WTC11 (cell line): ENCODE data around the gene LHB. TPM values are rescaled to one million over a fixed set of nuclear protein-coding genes. Genes with fewer than 3 reads are reported as not detected.

Experiments
- ATAC-seq: fragments of 200-7000 bp; cut with Tn5 transposase; 2 replicates; pipeline ENCODE4 v1.10.0; 2021; ENCODE audit warnings: mild to moderate bottlenecking, moderate library complexity
- CTCF ChIA-PET: fragments of 300-600 bp; sonication (Branson Sonifier 250); formaldehyde crosslinking; loops from one replicate; lab custom pipeline; 2021; ENCODE audit warnings: antibody characterized with exemption; lab: Charles Lee
- POLR2A ChIA-PET: fragments of 350-600 bp; sonication (Branson Sonifier 250); formaldehyde crosslinking; loops from one replicate; lab custom pipeline; 2021; ENCODE audit warnings: antibody characterized with exemption; lab: Charles Lee
- DNase-seq: peaks from one replicate; pipeline ENCODE4 v3.0.0; 2021; ENCODE audit warnings: low spot score
- H3K27ac Mint-ChIP-seq: 2 replicates; pipeline ENCODE4 v1.8.0; 2021; ENCODE audit warnings: mixed read lengths
- H3K27me3 Mint-ChIP-seq: 2 replicates; pipeline ENCODE4 v1.8.0; 2021; ENCODE audit warnings: low read depth, mild to moderate bottlenecking, moderate library complexity, mixed read lengths
- H3K36me3 Mint-ChIP-seq: 2 replicates; pipeline ENCODE4 v1.8.0; 2021; ENCODE audit warnings: mixed read lengths
- H3K4me1 Mint-ChIP-seq: 2 replicates; pipeline ENCODE4 v1.8.0; 2022; ENCODE audit warnings: mixed read lengths
- H3K4me3 Mint-ChIP-seq: 2 replicates; pipeline ENCODE4 v1.8.0; 2021; ENCODE audit warnings: mild to moderate bottlenecking, moderate library complexity, mixed read lengths
- H3K9me3 Mint-ChIP-seq: 2 replicates; pipeline ENCODE4 v1.8.0; 2021; ENCODE audit warnings: mixed read lengths
- AFF4 ChIP-seq: sonication (generic); formaldehyde crosslinking; IDR thresholded peaks from 2 replicates; pipeline ENCODE4 v1.8.1; 2023; ENCODE audit warnings: mild to moderate bottlenecking, missing genetic modification reagents, borderline replicate concordance
- ARID4B ChIP-seq: sonication (generic); formaldehyde crosslinking; IDR thresholded peaks from 2 replicates; pipeline ENCODE4 v1.8.0; 2023; ENCODE audit warnings: missing genetic modification reagents, mild to moderate bottlenecking, borderline replicate concordance
- E2F4 ChIP-seq: sonication (generic); formaldehyde crosslinking; IDR thresholded peaks from 2 replicates; pipeline ENCODE4 v1.8.1; 2022; ENCODE audit warnings: low read depth, mild to moderate bottlenecking, moderate library complexity, missing genetic modification reagents, borderline replicate concordance
- ERG ChIP-seq: fragments of 250-450 bp; sonication (Bioruptor Pico); IDR thresholded peaks from 2 replicates; pipeline ENCODE4 v1.8.0; 2021; ENCODE audit warnings: mild to moderate bottlenecking
- ETV6 ChIP-seq: sonication (generic); formaldehyde crosslinking; IDR thresholded peaks from 2 replicates; pipeline ENCODE4 v1.8.1; 2022; ENCODE audit warnings: mild to moderate bottlenecking, missing genetic modification reagents
- FOXJ3 ChIP-seq: sonication (generic); formaldehyde crosslinking; IDR thresholded peaks from 2 replicates; pipeline ENCODE4 v1.9.0; 2021; ENCODE audit warnings: missing genetic modification reagents, mild to moderate bottlenecking, borderline replicate concordance
- FOXP4 ChIP-seq: sonication (generic); formaldehyde crosslinking; IDR thresholded peaks from 2 replicates; pipeline ENCODE4 v1.8.0; 2022; ENCODE audit warnings: mild to moderate bottlenecking, missing genetic modification reagents
- GABPB1 ChIP-seq: sonication (generic); formaldehyde crosslinking; IDR thresholded peaks from 2 replicates; pipeline ENCODE4 v1.8.1; 2023; ENCODE audit warnings: mild to moderate bottlenecking, missing genetic modification reagents
- JAZF1 ChIP-seq: fragments of 250-450 bp; sonication (Bioruptor Pico); IDR thresholded peaks from 2 replicates; pipeline ENCODE4 v1.9.0; 2021; ENCODE audit warnings: moderate library complexity, mild to moderate bottlenecking, inconsistent platforms
- SMAD3 ChIP-seq: sonication (generic); formaldehyde crosslinking; IDR thresholded peaks from 2 replicates; pipeline ENCODE4 v1.8.0; 2022; ENCODE audit warnings: missing genetic modification reagents, mild to moderate bottlenecking, borderline replicate concordance
- TEAD1 ChIP-seq: sonication (generic); formaldehyde crosslinking; IDR thresholded peaks from 2 replicates; pipeline ENCODE4 v1.8.0; 2022; ENCODE audit warnings: mild to moderate bottlenecking, missing genetic modification reagents
- ZMAT4 ChIP-seq: fragments of 250-450 bp; sonication (Bioruptor Pico); IDR thresholded peaks from 2 replicates; pipeline ENCODE4 v1.9.0; 2021; ENCODE audit warnings: mild to moderate bottlenecking
- ZNF232 ChIP-seq: sonication (generic); formaldehyde crosslinking; IDR thresholded peaks from 2 replicates; pipeline ENCODE4 v1.8.0; 2022; ENCODE audit warnings: mild to moderate bottlenecking, missing genetic modification reagents
- ZNF281 ChIP-seq: sonication (generic); formaldehyde crosslinking; IDR thresholded peaks from 2 replicates; pipeline ENCODE4 v1.8.0; 2023; ENCODE audit warnings: mild to moderate bottlenecking, missing genetic modification reagents
- total RNA-seq: library from RNA; stranded (reverse); gene quantifications from 3 replicates; pipeline ENCODE4 v1.2.3, GENCODE V29; 2021

LHB gene
- total RNA-seq, 1 experiment from 2014 or later = not detected

- no peak for TF ChIP-seq ZNF281 (CRISPR knock-in tag)
- TF ChIP-seq ZNF232 (CRISPR knock-in tag) = no peak
- no peak for TF ChIP-seq E2F4
- peak; percentile 53; the same call in 1 of the 2 replicates for TF ChIP-seq AFF4
- TF ChIP-seq JAZF1 (CRISPR knock-in tag) = no peak
- TF ChIP-seq FOXP4 (CRISPR knock-in tag) = peak; percentile 39; the same call in 1 of the 2 replicates
- TF ChIP-seq GABPB1 = 0 out of 2 replicates have a peak, but pooled peaks have one; percentile 7
- peak; percentile 65; the same call in 1 of the 2 replicates for TF ChIP-seq ERG (CRISPR knock-in tag)
- TF ChIP-seq FOXJ3 (CRISPR knock-in tag) = no peak
- TF ChIP-seq ARID4B (CRISPR knock-in tag) = no peak
- TF ChIP-seq SMAD3 (CRISPR knock-in tag) = no peak
- TF ChIP-seq ZMAT4 (CRISPR knock-in tag) = no peak
- TF ChIP-seq TEAD1 (CRISPR knock-in tag) = no peak
- 0 out of 2 replicates have a peak, but pooled peaks have one; percentile 14 for TF ChIP-seq ETV6 (CRISPR knock-in tag)
- TF ChIP-seq, all 79 proteins: peak for 5
- Mint-ChIP-seq H3K9me3 (peaks cover 4% of the 10 kb centered on the region), H3K27me3 (no peaks in the 10 kb centered on the region), H3K4me3 (peak overlapping the region; percentile 99), H3K4me1 (peaks cover 35% of the 10 kb centered on the region), H3K36me3 (peaks cover 45% of the 10 kb centered on the region), H3K27ac (no peak overlapping the region)
- ChIA-PET CTCF (interaction anchor here (0.5 to 2.6 kb wide), 6 partner anchors 8 to 235 kb away, joined by 3 to 13 read pairs (median 6); partner anchors contain the start of genes GYS1 and RUVBL2), POLR2A (interaction anchor here (1.3 to 1.5 kb wide), 2 partner anchors 13 to 26 kb away, joined by 3 to 4 read pairs; partner anchors contain the start of genes BAX and RUVBL2)
- ATAC-seq (no peak), DNase-seq (no peak)
These were observed 49.3 kb downstream of the LHB start for GRCh38 chr19:48967346-48968178.
